ENCODE data around the gene PDLIM7.

Gene PDLIM7

DNA sequence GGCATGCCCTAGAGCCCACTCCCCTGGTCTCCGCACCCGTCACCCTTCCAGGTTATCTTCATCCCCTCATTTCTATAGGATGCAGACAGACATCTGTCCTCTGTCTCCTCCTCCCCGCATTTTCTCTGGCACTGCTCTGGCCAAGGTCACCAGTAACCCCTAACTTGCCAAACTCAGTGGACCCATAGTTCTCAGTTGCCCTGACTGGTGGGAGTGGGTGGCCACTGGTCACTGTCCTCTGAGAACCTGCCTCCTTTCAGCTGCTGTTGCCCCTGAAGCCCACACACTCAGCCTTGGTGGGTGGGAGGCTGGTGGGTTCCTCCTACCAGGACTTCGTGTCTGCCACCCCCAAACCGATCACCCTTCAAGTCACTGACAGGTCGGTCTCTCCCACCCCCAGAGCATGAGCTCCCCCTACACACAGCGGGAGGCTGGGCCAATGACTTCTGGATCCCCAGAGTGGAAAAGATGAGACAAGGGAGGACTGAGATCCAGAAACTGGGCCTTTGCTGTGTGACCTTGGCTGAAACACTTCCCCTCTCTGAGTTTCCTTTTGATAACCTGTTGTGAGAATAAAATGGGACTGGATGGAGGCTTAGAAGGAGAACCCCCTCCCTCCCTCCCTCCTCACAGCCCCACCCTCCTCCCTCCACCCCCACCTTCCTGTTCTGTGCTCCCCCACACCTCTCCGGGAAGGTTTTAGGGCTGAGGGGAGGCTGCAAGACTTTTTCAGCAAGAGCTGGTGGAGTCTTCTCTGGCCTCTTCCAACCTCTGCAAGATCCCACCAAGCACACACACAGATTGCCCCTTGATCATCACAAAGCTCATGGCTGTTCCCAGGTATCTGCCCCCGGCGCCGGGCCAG lies 21.6 kb downstream of the PDLIM7 start:
- in situ Hi-C loops (cut with MboI; ENCODE audit: low sequenced_read_pairs) = no loop called here

DNA sequence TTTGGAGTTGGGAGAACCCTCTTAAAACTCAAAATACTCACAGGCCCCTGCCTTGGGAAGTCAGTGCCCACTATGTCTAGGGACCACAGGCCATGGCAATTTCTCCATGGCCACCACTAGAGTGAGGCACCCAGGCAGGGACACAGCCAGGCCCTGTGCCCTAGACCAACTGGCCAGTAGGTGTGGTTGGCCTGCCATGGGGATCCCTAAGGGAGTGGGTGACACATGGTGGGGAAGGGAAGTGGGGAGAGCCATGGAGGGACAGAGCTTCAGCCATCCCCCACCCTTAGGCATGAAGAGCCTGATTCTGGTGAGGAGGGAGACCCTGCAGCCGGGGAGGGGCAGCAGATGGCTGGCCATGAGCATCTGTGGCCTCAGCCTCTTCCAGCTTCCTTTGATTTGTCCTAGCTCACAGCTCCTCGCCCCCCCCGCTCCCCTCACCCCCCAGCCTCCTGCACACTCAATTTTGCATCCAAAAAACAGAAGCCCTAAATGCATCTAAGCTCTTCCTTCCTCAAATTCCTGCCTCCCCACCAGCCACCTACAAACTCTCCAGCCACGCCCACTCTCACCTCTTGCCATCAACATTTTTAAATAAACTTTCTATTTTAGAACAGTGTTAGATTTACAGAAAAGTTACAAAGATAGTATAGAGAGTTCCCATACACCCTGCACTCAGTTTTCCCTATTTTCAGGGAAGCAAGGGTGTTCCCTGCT lies 22.4 kb downstream of the PDLIM7 start:
- in situ Hi-C loops (cut with MboI; ENCODE audit: low sequenced_read_pairs) = no loop called here

DNA sequence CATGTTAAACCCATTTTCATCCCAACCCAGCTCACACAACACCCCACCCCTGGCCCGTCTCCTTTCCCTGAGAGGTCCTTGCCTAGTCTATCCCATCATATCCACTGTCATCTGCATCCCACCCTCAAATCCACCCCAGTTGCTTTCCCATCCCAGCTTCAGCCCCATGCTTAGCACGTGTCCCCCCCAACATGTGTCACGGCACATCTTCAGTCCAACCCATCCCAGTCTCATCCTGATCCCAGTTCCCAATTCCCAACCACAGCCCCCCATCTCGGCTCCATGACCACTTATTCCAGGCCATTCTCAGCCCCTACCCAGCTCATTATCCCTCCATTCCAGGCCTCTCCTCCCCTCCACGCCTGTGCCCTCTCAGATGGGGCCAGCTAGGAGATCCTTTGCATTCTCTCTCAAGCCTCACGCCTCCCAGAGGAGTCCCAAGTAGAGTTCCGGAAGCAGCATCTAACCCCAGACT lies 23.4 kb downstream of the PDLIM7 start:
- in situ Hi-C loops (cut with MboI; ENCODE audit: low sequenced_read_pairs) = no loop called here

DNA sequence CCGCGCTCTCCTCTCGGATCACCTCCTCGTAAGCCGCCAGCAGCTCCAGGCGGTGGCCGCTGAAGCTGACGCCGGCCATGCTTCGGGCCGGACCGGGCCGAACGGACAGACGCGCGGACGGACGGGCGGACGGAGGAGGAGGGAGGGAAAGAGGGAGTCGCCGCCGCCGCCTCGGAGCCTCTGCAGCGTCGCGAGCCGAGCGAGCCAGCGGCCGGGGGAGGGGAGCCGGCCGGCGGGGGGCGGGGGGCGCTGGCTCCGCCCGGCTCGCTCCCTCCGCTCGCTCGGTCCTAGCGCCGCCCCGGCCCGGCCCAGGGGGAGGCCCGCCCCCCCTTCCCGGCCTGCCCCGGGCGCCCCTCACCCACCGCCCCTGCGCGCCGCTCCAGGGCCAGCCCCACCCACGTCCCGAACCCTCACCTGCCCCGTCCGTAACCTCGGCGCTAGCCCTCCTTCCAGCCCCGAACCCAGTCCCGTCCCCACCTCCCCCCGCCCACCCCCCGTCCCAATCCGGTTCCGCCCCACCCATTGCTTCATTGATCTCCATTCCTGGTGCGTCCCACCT lies 23.9 kb downstream of the PDLIM7 start, which contains the start of gene DBN1:
DBN1 (minus strand) TSS at position 192 of the 559 bp plus-strand sequence; CDS start at position 79, 113 bp downstream.
- in situ Hi-C loops (cut with MboI; ENCODE audit: low sequenced_read_pairs) = no loop called here

DNA sequence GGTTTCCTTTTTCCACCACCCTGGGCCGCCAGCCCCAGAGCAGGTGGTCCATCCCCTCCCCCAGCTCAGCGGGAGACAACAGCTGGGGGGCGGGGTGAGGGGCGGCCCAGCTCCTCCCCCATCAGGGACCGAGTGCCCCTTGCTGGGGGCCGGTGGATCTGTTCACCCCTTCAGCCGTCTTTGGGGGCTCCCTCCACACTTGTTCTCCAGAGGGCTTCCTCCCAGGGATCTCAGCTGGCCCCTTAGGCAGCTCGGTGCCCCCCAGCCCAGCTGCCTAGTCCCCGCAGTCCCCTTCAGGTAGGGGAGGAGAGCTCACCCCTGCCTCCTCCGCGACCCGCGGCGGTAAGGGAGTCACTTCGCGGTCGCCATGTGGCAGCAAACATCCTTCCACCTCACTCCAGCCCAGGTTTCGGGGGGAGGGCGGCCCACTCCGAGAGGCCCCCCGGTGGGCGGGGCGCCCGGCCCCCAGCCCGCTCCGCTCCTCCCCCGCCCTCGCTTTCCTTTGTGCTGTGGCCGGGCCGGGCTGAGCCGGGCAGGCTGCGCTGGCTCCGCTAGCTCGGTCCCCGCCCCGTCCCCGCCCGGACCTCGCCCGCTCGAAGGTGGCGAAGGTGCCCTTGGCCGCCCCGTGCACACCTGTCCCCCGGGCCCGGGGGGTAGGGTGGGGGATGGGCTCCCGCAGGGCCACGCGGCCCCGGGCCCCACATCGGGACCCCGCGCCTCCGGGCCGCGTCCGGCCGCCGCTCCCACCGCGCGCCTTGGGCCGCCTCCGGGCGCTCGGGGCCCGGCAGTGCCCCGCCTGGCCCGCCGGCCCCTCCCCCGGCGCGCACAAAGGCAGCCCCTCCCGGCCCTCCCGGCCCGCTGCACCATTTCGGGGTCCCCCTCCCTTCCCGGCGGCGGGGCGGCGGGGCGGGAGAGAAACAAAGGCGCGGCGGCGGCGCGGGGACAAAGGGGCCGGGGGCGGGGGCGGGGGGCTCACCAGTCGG lies 24.7 kb downstream of the PDLIM7 start:
- in situ Hi-C loops (cut with MboI; ENCODE audit: low sequenced_read_pairs) = no loop called here

DNA sequence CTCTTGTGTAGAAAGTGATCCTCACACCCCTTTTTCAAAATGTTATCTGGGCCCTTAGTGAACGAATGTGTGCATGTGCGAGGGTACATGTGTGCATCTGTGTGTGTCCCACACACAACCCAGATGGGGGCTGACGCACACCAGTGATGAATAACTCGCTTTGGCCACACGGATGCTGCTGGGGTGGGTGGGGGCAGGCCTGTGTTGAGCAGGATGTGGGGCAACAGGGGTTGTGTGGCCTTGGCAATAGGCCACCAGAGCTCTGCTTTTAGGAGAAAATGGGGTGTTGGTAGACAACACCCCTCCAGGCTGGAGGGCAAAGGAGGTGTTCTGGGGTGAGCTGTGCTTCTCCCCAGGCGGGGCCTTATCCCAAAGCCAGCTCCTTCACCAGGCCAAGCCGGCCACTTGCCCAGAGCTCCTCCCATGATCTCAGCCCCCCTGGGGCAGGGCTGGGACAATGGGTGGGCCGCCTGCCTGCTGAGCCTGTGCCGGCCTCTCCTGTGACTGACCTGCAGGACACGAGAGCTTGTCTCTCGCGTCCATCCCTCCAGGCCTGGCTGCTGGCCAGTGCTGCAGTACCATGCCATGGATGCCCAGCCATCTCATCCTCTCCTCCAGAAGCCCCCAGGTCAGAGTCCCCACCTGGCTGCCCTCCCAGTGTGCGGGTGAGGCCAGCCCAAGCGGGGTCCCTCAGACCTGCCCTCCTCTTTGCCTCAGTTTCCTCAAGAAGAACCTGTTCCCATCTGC lies 25.6 kb downstream of the PDLIM7 start:
- in situ Hi-C loops (cut with MboI; ENCODE audit: low sequenced_read_pairs) = no loop called here

DNA sequence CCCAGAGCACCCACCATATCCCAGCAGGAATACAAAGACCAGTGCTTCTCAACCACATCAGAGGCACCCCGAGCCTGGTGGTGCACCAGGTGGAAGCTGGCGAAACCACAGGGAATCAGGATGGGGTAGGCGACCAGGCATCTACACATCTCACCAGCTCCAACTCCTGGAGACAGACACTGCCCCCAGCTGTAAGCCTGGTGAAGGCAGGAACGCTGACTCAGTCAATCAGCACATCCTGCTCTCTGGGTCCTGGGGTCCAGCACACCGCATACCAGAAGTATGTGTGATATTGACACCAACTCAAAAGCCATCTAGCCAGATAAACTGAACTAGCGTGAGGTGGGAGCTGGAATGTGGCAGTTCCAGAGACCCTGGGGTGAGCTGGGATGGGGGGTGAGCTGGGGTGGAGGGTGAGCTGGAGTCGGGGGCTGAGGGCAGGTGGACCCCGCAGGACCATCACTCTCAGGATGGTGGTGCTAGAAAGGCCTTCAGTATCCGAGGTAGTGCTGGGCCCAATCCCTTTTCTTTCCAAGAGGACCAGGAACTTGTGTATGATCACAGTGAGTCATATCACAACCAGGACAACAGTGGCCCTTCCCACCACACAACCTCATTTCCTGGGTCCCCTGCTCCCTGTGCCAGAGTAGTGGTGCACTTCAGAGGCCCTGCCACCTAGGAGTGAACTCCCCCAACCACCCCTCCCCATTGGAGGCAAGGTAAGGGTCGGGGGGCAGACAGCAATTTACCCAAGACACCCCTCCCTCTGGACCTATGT lies 26.5 kb downstream of the PDLIM7 start:
- in situ Hi-C loops (cut with MboI; ENCODE audit: low sequenced_read_pairs) = no loop called here

DNA sequence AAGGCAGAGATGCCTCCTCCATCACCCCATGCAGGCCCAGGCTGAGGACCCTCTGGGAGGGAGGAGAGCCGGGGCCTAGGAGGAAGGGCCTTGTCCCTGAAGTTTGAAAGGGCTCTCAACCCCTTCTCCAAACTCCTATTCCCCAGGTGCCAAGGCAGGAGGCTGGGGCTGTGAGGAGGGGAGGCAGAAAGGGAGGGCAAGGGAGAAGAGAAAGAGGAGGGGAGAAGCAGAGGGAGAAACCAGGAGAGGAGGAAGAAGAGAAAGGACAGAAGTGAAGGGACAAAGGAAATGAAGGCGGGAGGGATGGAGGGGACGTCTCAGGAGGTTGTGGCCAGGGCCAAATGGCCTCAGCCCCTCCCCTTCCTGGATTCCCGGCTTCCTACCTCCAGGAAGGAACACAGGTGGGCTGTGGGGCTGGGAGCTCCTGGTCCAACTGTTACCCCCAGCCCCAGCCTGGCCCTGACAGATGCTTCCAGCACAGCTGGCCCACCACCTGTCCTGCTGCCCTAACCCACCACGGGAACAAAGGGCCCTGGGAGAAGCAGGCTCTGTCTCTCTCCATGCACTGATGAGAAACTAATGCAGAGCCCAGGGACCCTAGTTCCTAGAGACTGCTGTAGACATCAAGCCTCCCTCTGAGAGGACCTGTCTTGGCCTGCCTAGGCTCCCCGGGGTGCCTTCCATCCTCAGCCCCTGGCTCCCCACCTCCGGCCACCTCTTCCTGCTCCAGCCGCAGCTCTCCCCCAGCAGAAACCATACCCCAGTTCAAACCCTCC lies 27.5 kb downstream of the PDLIM7 start:
- in situ Hi-C loops (cut with MboI; ENCODE audit: low sequenced_read_pairs) = no loop called here

DNA sequence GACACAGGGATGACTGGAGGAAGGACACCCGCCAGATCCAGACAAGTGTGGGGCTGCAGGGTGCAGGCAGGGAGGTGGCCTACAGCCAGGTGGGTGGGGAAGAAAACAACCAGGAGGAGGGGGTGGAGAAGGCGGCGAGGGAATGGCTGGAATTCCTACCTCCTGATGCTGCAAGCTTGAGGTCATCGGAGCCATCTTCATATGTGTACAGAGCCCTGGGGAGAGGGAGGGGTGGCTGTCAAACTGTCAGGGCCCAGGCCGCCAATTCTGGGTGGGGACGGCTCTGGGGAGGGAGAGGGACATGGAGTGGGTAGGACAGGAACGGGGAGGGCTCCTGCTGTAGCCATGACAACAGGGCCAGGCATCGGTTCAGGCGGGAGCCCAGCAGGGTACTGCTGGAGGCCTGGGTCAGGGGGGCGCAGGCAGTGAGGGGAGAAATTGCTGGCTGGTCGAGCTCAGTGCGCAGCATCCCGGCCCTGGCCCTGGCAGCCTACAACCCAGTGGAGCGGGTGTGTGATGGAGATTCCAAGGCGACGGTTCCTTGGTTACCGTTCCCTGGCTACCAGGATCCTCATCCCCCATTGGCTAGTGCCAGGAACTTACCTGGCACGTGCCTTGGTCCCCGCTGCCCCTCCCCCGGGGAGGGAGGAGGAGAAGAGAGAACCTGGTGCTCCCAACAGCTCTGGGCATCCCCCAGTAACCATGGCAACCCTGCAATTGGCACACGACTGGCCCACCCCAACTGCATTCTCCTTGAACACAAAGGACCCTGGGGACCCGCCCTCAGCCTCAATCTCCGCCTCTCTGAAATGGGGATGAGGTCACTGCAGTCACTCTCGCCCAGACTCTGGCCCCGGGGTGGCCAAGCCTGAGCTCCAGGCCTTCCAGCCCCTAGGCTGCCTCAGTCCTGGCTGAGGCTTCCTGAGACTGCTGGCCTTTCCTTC lies 28.4 kb downstream of the PDLIM7 start:
- in situ Hi-C loops (cut with MboI; ENCODE audit: low sequenced_read_pairs) = no loop called here

DNA sequence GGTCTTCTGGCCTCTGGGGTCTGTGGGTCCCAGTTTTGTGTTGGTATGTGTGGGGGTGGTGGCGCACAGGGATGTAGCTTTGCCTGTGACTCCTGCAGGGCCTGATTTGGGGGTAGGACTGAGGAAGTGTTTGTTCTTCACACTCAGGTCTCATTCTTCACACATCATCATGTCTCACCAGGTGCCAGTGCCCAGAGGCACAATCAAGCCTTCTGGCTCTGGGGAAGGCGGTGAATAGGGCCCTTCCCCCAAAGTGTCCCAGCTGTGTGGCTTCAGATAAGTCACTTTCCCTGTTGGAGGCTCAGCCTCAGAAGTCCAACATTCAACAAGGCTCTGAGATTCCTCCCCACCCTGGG lies 29.1 kb downstream of the PDLIM7 start:
- in situ Hi-C loops (cut with MboI; ENCODE audit: low sequenced_read_pairs) = no loop called here

DNA sequence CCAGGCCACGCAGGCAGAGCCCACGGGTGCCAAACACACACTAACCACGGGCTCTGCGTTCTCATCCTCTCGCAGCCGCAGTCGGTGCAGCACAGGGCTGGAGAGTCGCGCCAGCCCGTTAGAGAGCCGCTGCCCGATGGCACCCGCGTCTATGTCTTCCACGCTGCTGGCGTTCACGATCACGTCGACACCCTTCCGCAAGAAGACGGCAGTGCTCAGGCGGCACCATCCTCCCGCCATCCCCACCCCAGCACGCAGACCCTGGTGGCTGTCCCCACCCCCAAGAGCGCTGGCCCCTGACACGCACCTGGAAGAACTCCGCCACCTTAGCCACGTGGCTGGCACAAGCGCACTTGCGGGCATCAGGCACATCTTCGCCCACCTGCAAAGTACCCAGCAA lies 30.0 kb downstream of the PDLIM7 start:
- in situ Hi-C loops (cut with MboI; ENCODE audit: low sequenced_read_pairs) = no loop called here

DNA sequence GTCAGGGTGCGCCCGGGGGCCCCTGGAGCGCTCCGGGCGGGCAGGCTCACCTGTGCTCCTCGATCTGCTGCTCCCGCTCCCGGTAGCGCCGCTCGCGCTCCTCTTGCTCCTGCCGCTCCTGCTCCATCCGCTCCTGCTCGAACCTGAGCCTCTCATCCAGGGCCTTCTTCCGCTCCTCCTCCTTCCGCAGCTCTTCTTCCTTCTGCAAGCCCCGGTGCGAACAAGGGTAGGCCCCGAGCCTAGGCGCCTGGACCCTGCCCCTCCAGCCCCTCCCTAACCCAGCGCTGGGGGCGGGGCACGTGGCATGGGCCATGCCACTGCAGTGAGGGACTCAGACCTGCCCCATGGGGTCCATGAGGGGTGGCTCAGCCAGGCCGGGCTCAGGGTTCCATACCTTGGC lies 30.5 kb downstream of the PDLIM7 start:
- in situ Hi-C loops (cut with MboI; ENCODE audit: low sequenced_read_pairs) = no loop called here

DNA sequence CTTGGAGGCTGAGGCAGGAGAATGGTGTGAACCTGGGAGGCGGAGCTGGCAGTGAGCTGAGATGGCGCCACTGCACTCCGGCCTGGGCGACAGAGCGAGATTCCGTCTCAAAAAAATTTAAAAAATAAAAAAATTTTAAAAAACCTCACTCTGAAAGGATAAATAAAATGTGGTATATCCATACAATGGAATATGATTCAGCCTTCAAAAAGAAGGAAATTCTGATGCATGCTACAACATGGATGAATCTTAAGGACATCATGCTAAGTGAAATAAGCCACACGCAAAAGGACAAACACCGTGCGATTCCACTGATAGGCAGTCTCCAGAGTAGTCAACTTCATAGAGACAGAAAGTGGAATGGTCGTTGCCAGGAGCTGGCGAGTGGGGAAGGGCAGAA lies 32.4 kb downstream of the PDLIM7 start:
- in situ Hi-C loops (cut with MboI; ENCODE audit: low sequenced_read_pairs) = no loop called here

DNA sequence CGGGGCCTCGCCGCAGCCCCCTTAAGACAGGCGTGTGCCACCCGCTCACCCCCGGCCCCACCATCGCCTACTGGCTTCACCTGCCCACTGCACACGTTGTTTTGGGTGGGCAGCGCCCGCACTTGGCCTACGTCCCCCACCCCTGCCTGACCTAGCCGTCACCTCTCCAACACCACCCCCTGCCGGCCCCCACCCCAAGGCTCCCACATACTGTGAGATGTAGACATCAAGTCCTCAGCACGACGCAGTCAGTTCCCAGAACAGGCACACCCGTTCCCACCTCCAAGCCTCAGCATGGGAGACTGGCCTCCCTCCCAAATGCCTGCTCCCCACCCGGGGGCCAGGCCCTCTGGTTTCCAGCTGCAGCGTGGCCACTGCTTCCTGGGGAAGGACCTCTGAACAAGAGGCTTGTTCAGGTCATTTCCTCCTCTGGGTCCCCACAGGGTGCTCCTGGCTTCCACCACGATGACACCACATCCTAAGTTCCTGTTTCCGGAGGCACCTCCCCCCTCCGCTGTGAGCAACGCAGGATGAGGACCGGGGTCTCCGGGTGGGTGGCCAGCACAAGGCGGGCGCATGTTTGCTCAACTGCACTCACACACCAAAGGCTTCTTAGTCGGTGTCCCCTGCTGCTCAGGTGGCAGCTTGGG lies 35.3 kb downstream of the PDLIM7 start:
- in situ Hi-C loops (cut with MboI; ENCODE audit: low sequenced_read_pairs) = no loop called here

DNA sequence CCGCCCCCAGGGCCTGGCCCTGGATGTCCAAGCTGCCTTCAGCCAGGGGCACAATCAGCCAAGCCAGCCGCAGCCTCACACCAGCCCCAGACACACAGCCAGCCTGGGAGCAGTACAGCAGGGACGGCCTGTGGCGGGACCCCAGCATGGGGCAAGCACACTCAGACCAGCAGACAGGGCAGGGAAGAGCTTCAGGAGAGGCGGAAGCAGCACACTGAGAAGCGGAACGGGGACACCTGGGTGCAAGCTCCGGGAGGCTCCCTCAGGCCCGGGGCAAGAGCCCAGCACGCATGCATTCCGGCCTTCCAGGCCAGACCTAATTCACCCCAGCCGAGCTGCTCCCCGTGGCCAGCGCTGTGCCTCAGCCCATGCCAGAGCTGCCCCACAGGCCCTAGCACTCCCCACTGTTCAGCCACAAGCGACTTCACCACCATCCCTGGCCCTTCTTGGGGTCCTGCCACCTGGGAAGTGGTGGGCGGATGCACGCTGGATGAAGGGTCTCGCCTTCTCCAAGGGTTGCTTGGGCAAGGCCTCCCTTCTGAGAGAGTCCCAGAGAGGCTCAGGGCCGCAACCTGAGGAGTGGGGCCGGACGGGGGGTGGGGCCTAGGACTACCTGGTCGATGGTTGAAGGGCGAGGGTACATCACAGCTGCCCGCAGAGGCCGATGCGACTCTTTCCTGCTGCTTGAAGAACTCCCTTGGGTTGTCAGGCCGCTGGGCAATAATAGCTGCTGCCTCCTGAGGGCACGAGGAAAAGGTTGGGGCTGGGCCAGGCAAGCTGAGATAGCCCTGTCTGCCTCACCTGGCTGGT lies 37.4 kb downstream of the PDLIM7 start:
- in situ Hi-C loops (cut with MboI; ENCODE audit: low sequenced_read_pairs) = no loop called here

DNA sequence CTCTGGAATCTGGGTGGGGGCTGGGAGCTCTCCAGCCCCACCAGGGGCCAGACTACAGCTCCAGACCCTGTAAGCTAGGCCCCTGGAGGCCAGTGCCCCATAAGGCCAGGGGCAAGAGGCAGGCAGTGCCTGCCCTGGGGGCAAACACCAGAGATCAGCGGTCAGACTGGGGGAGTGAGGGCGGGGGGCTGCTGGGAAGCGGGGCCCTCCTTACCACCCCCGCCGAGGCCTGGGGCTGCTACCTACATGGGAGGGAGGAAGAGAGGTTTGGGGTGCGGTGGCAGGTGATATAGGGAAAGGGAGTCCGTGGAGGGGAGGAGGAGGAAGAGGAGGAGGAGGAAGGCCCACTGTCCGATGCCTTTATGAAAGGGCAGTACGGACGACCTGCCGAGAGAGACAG lies 38.0 kb downstream of the PDLIM7 start:
- in situ Hi-C loops (cut with MboI; ENCODE audit: low sequenced_read_pairs) = no loop called here
